MCF 10A (cell line): ENCODE results near the gene TGM6. TPM values are rescaled to one million over a fixed set of nuclear protein-coding genes. Genes with fewer than 3 reads are reported as not detected.
"Not testable (repeated sequence)": the region's sequence is repeated elsewhere in the genome, so short reads cannot be mapped to it uniquely, and the experiment has no call there.

ENCODE experiments used
- BruUV-seq: library from RNA; stranded (reverse); fragments of 400-500 nt; replicated peaks from 2 replicates; lab custom pipeline; 2021; lab: Mats Ljungman, UMichigan
- CTCF ChIA-PET: fragments of 300-600 bp; sonication (Branson Sonifier 250); formaldehyde crosslinking; extraction: SDS; loops from one replicate; lab custom pipeline; 2021; ENCODE audit warnings: antibody characterized with exemption, inconsistent platforms; lab: Yijun Ruan, JAX
- POLR2A ChIA-PET: fragments of 300-600, 350-650 bp; sonication (Branson Sonifier 250); formaldehyde crosslinking; extraction: SDS; loops from one replicate; lab custom pipeline; 2020; ENCODE audit warnings: antibody characterized with exemption, inconsistent platforms; lab: Yijun Ruan, JAX
- DNase-seq: peaks from one replicate; pipeline ENCODE4 v3.0.0-alpha.2; 2018; ENCODE audit not compliant: unreplicated experiment
- H3K27ac Mint-ChIP-seq: one replicate; pipeline ENCODE4 v1.8.0; 2022; ENCODE audit warnings: mild to moderate bottlenecking, low read depth, mixed read lengths; ENCODE audit not compliant: unreplicated experiment
- H3K27me3 Mint-ChIP-seq: one replicate; pipeline ENCODE4 v1.8.0; 2022; ENCODE audit warnings: mixed read lengths; ENCODE audit not compliant: insufficient read depth, unreplicated experiment
- H3K36me3 Mint-ChIP-seq: one replicate; pipeline ENCODE4 v1.8.0; 2022; ENCODE audit warnings: mild to moderate bottlenecking, moderate library complexity, mixed read lengths; ENCODE audit not compliant: insufficient read depth, unreplicated experiment
- H3K4me1 Mint-ChIP-seq: one replicate; pipeline ENCODE4 v1.8.0; 2022; ENCODE audit warnings: mixed read lengths; ENCODE audit not compliant: insufficient read depth, unreplicated experiment
- H3K4me3 Mint-ChIP-seq: one replicate; pipeline ENCODE4 v1.8.0; 2022; ENCODE audit warnings: mild to moderate bottlenecking, moderate library complexity, mixed read lengths; ENCODE audit not compliant: unreplicated experiment
- H3K9me3 Mint-ChIP-seq: one replicate; pipeline ENCODE4 v1.8.0; 2022; ENCODE audit warnings: mixed read lengths; ENCODE audit not compliant: unreplicated experiment
- CTCF ChIP-seq: fragments of 200-600 bp; IDR thresholded peaks from one replicate; pipeline ENCODE4 v1.8.0; 2022; ENCODE audit warnings: antibody characterized with exemption, mild to moderate bottlenecking; ENCODE audit not compliant: unreplicated experiment
- intact Hi-C: fragments of 100-400 bp; cut with micrococcal nuclease; formaldehyde crosslinking; loops from 2 replicates; pipeline ENCODE4 v1.14.1; 2022
- total RNA-seq: library from RNA; stranded (reverse); gene quantifications from 2 replicates; pipeline ENCODE4 v1.2.3, GENCODE V29; 2022

Gene TGM6
- total RNA-seq, 1 experiment from 2014 or later: not detected

- BruUV-seq: no TSS peak
- H3K27me3 Mint-ChIP-seq: no peaks in the 10 kb centered on the region
- CTCF ChIA-PET: interaction anchor here (0.7 to 5.8 kb wide), 22 partner anchors 9 to 927 kb away, joined by 3 to 40 read pairs (median 3); no protein-coding TSS in a partner anchor
- POLR2A ChIA-PET: interaction anchor here (0.7 to 1.0 kb wide), 2 partner anchors 10 to 168 kb away, joined by 3 to 4 read pairs; no protein-coding TSS in a partner anchor
- intact Hi-C loops: loop anchor here (1.0 to 10.0 kb wide), 3 partner anchors 52 to 195 kb away; no protein-coding TSS in a partner anchor
- H3K27ac Mint-ChIP-seq: no peak overlapping the region
- H3K4me3 Mint-ChIP-seq: no peak overlapping the region
- H3K9me3 Mint-ChIP-seq: peaks cover 7% of the 10 kb centered on the region
- DNase-seq: peak; percentile 55
- no peaks in the 10 kb centered on the region for H3K4me1 Mint-ChIP-seq
- H3K36me3 Mint-ChIP-seq: no peaks in the 10 kb centered on the region
- peak; percentile 43 for TF ChIP-seq CTCF
Observed at GRCh38 chr20:2402271-2402980, 21.7 kb downstream of the TGM6 start.

- no peak for DNase-seq
- Mint-ChIP-seq H3K4me3 (no peak overlapping the region), H3K36me3 (no peaks in the 10 kb centered on the region), H3K4me1 (no peaks in the 10 kb centered on the region), H3K27me3 (no peaks in the 10 kb centered on the region), H3K27ac (no peak overlapping the region), H3K9me3 (peaks cover 9% of the 10 kb centered on the region)
- BruUV-seq: no TSS peak
- intact Hi-C loops: loop anchor here (10.0 kb wide), 1 partner anchor 51 kb away; no protein-coding TSS in a partner anchor
- TF ChIP-seq CTCF: no peak
- POLR2A ChIA-PET: interaction anchor here (0.5 to 1.0 kb wide), 5 partner anchors 9 to 326 kb away, joined by 3 to 4 read pairs (median 3); partner anchors contain the start of gene ZNF343
- CTCF ChIA-PET: interaction anchor here (0.5 to 5.8 kb wide), 22 partner anchors 10 to 928 kb away, joined by 3 to 40 read pairs (median 3); no protein-coding TSS in a partner anchor
Observed at GRCh38 chr20:2403291-2404052, 22.8 kb downstream of the TGM6 start.

- CTCF ChIA-PET: interaction anchor here (1.0 to 5.8 kb wide), 7 partner anchors 18 to 268 kb away, joined by 3 to 40 read pairs (median 6); no protein-coding TSS in a partner anchor
Observed at GRCh38 chr20:2405693-2406065, 25.0 kb downstream of the TGM6 start.

GRCh38 chr20:2407355-2407754 lies 26.7 kb downstream of the TGM6 start:
- BruUV-seq, H3K4me3 Mint-ChIP-seq, DNase-seq, H3K36me3 Mint-ChIP-seq, POLR2A ChIA-PET, H3K4me1 Mint-ChIP-seq, H3K27ac Mint-ChIP-seq: not testable (repeated sequence)
- peaks cover 21% of the 10 kb centered on the region for H3K27me3 Mint-ChIP-seq
- intact Hi-C loops: loop anchor here (10.0 kb wide), 1 partner anchor 47 kb away; no protein-coding TSS in a partner anchor
- CTCF ChIA-PET: interaction anchor here (0.8 to 5.8 kb wide), 6 partner anchors 13 to 199 kb away, joined by 4 to 40 read pairs (median 6); no protein-coding TSS in a partner anchor
- peaks cover 14% of the 10 kb centered on the region for H3K9me3 Mint-ChIP-seq

More at GRCh38 chr20:2405693-2406065, 25.0 kb downstream of the TGM6 start:
- DNase-seq: no peak
- Mint-ChIP-seq H3K4me1 (no peaks in the 10 kb centered on the region), H3K4me3 (no peak overlapping the region), H3K27me3 (peaks cover 11% of the 10 kb centered on the region), H3K36me3 (no peaks in the 10 kb centered on the region), H3K27ac (no peak overlapping the region), H3K9me3 (peaks cover 14% of the 10 kb centered on the region)
- no TSS peak for BruUV-seq
- intact Hi-C loops: loop anchor here (10.0 kb wide), 1 partner anchor 49 kb away; no protein-coding TSS in a partner anchor
- no peak for TF ChIP-seq CTCF
- POLR2A ChIA-PET: no interaction called here
